Tibial nerve (tissue), 3 donors: ENCODE data around the gene TMED6.

Experiments used
- POLR2A ChIP-seq, 2 donors: fragments of 450-650 bp; IDR thresholded peaks; one replicate each; pipeline ENCODE4 v1.6.1; 2017; ENCODE audit warnings: antibody characterized with exemption in 2 of 2, mild to moderate bottlenecking in 2 of 2, moderate library complexity in 2 of 2
- TF ChIP-seq, protein P1 (sequence below), 5 experiments: fragments of 200-600 bp in 3 of 5; fragments of 450-650 bp in 2 of 5; sonication (generic) in 3 of 5; IDR thresholded peaks; one replicate each; pipeline ENCODE4 v1.5.1; 2016 to 2019; ENCODE audit warnings: antibody characterized with exemption in 5 of 5, mild to moderate bottlenecking in 3 of 5, moderate library complexity in 2 of 5

DNA sequence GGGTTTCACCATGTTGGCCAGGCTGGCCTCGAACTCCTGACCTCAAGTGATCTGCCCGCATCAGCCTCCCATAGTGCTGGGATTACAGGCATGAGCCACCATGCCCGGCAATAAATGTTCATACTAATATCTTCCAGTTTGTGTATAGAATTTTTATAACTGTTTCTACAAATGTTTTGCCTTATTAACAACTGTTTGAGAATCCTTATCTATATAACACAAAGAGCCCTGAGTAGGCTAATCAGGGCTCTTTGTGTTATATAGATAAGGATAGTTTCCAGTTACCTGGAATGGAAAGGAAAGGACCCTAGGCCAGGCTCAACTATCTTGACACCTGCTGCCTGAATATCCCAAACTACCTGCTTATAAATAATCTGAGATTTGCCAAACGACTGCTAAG, 17.3 kb upstream of the TMED6 start:
- TF ChIP-seq, protein P1, sequence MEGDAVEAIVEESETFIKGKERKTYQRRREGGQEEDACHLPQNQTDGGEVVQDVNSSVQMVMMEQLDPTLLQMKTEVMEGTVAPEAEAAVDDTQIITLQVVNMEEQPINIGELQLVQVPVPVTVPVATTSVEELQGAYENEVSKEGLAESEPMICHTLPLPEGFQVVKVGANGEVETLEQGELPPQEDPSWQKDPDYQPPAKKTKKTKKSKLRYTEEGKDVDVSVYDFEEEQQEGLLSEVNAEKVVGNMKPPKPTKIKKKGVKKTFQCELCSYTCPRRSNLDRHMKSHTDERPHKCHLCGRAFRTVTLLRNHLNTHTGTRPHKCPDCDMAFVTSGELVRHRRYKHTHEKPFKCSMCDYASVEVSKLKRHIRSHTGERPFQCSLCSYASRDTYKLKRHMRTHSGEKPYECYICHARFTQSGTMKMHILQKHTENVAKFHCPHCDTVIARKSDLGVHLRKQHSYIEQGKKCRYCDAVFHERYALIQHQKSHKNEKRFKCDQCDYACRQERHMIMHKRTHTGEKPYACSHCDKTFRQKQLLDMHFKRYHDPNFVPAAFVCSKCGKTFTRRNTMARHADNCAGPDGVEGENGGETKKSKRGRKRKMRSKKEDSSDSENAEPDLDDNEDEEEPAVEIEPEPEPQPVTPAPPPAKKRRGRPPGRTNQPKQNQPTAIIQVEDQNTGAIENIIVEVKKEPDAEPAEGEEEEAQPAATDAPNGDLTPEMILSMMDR (IDR thresholded peaks at IDR 0.05): no peak
- TF ChIP-seq POLR2A (IDR thresholded peaks at IDR 0.05): no peak
